ENCODE data around the gene RGS3.
A peak's percentile ranks its signal among the peaks of the same experiment; 100 is the strongest.

RGS3 gene

DNA sequence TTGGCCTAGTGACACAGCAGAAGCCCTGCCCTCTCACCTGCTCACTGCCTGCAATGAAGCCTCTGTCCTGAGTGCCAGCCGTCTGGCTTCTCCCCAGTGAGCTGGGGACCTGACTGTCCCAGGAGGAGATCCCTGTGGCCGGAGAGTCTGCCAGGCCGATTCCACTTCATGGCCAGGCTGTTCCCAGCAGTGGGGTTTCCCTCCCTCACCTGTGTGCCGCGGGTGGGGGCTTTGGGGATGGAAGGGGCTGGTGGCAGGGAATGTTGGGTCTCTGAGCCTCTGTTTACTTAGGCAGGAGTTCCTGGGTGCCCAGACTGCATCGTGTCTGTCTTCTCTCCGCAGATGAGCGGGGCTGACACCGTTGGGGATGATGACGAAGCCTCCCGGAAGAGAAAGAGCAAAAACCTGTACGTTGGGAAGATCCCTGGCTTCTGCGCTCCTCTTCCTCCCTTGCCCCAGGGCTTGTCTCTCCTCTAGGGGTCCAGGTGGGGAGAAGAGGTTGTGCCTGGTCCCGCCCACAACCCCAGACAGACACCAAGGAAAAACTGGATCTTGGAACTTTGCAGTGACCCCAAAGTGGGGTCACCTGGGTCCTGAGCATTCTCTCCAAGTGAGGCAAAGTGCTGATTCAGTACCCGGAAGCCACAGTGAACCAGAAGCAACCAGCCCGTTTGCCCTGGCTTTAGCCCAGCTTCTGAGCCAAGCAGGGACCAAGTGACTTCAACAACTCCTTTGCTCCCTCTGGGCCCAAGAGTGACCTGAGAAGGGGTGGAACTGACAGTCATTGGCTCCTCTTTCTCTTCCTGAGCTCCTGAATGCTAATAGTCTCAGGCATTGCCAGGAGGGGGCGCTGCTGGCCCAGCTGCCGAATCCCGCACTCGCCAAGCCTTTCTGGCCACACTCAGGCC is 127.7 kb downstream of the RGS3 start:
- DNase-seq = peak; percentile 58

- no peak for DNase-seq
Measured at GRCh38 chr9:113591899-113592625, 128.5 kb downstream of the RGS3 start.

- DNase-seq = no peak
Measured at GRCh38 chr9:113592876-113593575, 129.5 kb downstream of the RGS3 start.

DNA sequence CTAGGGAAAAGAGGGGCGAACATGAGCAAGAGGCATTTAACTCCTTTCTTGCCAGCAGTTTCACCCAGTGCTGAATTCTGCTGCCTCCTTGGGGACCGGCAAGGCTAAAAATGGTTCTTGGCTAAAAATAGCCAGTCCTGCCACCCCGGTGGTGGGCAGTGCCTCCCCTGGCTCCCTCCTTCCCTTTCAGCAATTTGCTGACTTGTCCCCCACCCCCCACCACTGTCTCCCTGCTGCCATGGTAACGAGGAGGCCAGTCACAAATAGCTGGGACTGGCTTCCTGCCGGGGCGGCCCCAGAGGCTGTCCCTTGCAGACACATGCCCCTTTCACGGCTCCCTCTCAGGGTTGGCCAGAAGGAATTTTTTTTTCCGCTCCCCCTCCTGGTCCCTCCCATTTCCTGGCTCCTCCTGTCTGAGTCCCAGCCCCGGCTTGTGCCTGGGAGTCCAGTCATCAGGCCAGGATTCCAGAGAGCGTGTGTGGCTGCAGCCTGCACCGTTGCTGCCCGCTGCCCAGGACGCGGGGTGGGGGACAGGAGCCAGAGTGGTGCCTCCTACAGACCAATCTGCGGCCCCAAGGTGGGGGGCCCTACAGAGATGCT is 130.3 kb downstream of the RGS3 start:
- no peak for DNase-seq

DNA sequence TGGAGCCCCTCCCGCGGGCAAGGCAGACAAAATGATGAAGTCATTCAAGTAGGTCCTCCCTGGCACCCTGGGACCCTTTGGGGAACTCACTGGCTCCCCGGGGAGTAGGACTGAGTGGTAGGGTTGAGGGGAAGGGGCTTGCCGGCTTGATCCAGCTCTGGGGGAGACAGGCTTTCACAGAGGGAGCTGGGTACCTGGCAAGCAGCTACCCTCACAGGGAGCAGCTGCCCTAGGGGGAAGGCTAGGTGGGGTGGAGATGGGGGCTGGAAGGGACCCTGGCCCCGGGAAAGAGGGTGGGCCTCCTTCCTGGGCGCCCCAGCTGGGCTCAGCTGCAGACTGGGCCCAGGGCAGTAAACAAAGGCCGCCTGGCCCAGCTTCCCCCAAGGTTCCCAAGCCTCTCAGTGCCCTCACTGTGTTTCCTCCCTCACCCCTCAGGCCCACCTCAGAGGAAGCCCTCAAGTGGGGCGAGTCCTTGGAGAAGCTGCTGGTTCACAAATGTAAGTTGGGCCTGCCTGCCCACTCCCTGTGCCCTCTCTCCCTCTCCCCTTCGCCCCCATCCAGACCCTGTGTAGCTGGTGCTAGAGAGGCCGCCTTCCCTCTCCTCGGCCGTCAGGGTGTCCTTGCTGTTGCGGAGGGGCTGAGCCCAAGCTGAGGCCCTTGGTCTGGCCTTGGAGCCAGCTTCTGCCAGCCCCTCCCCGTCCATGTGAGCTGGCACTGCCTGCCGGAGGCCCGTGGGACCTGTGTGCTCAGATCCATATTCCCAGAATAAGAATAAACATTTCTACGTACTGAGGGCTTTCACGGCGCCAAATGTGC is 131.2 kb downstream of the RGS3 start:
- DNase-seq = no peak

GRCh38 chr9:113596616-113597320 is 133.2 kb downstream of the RGS3 start:
- no peak for DNase-seq

- no peak for DNase-seq
Measured at GRCh38 chr9:113597390-113598241, 134.1 kb downstream of the RGS3 start.

GRCh38 chr9:113598451-113598850 is 134.9 kb downstream of the RGS3 start:
- no peak for DNase-seq

- DNase-seq = no peak
Measured at GRCh38 chr9:113598883-113599282, 135.4 kb downstream of the RGS3 start.

- no peak for DNase-seq
Measured at GRCh38 chr9:113599646-113600022, 136.1 kb downstream of the RGS3 start.

DNA sequence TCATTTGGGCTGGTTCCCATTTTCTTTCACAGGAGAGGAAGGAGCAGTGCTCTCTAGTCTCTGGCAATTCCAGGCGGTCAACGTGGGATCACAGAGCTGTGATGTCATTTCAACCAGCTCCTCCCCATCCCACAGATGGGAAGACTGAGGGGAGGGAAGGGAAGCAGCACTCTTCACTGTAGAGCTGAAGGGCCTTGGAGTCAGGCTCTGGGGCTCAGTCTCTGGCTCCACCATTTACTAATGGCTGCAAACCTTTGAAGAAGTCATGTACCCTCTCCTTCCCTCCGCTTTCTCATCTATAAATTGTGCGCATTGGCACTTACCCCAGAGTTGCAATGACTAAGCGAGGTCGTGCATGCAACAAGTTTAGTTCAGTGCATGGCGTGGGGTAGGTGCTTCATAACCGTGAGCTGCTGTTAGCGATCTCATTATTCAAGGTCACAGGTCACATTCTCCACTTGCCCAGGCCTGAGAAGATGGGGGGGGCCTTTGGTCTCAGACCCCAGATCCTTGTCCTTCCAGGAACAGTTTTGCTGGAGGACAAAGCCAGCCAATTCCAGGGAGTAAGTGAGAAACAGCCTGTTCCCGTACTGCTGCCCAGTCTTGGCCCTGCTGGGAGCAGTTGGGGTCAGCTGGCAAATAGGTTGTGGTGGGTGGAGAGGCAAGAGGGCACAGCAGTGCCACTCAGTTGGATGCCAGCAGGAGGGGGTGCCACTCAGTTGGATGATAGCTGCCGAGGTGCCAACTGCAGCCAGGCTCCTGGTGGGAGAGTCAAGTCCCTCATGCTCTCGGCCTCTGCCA is 136.7 kb downstream of the RGS3 start:
- no peak for DNase-seq

DNA sequence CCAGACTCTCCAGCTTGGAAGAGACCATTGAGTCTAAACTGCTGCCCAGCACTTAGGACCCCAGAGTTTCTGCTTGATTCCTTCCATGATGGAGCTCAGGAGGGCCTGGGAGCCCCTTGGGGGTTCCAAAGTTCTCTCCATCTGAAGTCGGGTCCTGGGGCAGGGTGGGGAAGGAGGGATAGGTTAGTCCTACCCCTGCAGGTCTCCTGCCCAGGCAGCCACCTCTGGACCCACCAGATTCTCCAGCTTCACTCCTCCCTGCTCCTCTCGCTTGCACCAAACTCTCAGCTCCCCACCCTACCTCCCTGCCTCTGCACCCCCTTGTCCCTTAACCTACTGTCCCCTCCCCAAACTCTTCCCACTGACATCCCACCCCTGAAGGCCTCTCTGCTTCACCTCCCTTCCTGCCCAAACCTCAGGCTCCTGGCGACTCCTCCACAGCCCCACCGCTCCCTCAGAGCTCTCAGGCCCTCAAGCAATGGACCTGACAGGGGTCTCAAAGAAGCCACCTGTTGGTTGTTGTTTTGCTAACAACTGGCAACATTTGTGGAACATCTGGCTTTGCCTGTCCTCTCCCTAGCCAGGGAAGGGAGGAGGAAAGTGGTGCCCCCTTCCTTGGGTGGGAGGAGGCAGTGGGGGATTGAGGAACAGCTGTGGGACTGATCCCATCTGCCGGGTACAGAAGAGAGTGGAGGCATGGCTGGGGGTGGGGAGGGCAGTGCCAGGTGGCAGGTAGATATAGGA is 137.5 kb downstream of the RGS3 start:
- peak; percentile 35 for DNase-seq

- DNase-seq = peak; percentile 35
Measured at GRCh38 chr9:113601656-113602055, 138.1 kb downstream of the RGS3 start.

DNA sequence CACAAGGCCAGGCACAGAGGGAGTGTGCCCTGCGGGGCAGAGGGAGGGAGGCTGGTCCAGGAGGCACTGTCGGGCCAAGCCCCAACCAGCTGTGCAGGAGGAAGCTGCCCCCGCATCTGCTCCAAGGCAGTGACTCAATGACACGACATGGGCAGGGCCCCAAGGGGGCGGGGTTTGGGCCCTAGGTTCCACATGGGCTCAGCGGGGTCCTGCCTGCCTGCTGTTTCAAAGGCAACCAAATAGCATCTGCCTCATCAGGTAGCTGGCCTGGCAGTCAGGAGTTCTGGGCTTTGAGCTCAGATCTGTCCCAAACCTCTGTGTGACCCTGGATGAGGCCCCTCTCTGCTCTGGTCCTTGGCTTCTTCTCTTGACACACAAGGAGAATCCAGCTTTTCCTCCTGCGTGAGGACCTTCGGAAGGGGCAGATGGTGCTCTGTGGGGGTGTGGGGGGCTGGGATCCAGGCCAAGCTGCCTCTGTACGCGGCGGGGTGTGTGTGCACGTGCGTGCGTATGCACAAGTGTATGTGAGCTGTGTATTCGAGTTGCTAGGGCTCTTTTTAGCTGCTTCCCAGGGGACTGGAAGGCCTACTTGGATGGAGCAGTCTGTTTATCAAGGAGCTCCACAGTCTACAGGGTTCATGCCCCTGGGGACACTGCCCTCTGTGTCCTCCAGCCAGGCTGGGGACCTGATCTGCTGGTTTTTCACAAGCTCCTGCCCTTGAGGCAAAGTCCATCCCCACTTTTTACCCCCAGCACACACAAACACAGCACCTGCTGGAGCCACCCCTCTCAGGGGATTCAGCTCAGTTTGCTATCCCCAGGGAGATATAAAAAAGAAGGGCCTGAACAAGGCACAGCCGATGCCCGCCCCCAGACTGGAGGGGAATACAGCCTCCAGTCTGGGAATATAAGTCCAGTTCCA is 138.9 kb downstream of the RGS3 start:
- DNase-seq = peak; percentile 92

GRCh38 chr9:113603048-113603375 is 139.5 kb downstream of the RGS3 start:
- no peak for DNase-seq

DNA sequence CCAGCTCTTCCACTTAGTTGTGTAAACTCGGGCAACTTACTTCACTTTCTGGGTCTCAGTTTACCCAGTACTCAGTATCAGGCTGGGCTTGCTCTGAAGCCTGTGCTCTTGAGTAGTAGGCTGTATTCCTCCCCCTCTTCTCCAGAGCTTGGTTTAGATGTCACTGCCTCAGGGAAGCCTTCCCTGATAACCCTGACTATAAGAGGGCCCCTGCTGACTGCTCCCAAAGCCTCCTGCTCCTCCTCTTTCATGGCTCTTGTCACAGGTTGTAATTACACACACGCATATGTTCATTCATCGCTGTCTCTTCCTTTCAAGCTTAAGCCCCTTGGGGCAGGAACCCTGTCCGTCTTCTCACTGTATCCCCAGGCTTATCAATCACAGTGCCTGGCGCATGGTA is 140.2 kb downstream of the RGS3 start:
- DNase-seq = peak; percentile 10

GRCh38 chr9:113604393-113604792 is 140.9 kb downstream of the RGS3 start:
- DNase-seq = no peak

DNA sequence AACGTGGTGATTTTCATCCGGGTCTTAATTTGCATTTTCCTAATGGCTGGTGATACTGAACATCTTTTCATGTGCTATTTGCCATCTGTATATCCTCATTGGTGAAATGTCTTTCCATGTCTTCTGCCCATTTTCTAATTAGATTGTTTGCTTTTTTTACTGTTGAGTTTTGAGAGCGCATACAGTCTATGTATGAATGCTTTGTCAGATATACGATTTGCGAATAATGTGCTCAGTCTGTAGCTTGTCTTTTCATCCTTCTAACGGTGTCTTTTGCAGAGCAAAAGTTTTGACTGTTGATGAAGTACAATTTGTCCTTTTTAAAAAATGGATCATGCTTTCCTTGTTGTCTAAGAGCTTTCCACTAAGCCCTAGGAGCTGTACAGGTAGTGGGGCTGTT is 143.0 kb downstream of the RGS3 start:
- DNase-seq = no peak

All from NCI-H345 (cell line).